H1 (cell line): ENCODE results near the gene COL12A1. TPM values are rescaled to one million over a fixed set of nuclear protein-coding genes. Genes with fewer than 3 reads are reported as not detected.

Experiments
- BRCA1 ChIP-seq: IDR thresholded peaks from 2 replicates; pipeline ENCODE4 v1.6.1; 2012; ENCODE audit warnings: low read depth, low read length, improper control_type of control experiment
- CBX5 ChIP-seq: fragments of 300-800, 300-1000 bp; sonication (generic); IDR thresholded peaks from 2 replicates; pipeline ENCODE4 v1.7.1; 2016; ENCODE audit warnings: antibody characterized with exemption, low read length, low read depth
- FOSL1 ChIP-seq: IDR thresholded peaks from 2 replicates; pipeline ENCODE4 v1.6.1; 2011; ENCODE audit warnings: mild to moderate bottlenecking, low read depth, low read length, moderate library complexity; ENCODE audit not compliant: insufficient read depth
- TEAD4 ChIP-seq: IDR thresholded peaks from 2 replicates; pipeline ENCODE4 v1.6.1; 2012; ENCODE audit warnings: low read depth, low read length, inconsistent platforms, mixed read lengths
- polyA plus RNA-seq, 7 experiments: library from polyadenylated mRNA; depleted of rRNA in 3 of 7; stranded (reverse) in 5 of 7; unstranded in 2 of 7; fragments of >200 nt in 5 of 7; fragments of 200-250 nt in 2 of 7; gene quantifications; 1 replicate in 5 of 7; 2 replicates in 1 of 7; 4 replicates in 1 of 7; pipeline versions ENCODE4 v1.2.1 to v1.2.3, GENCODE V29; 2011 to 2013; ENCODE audit warnings: missing spikeins in 2 of 7, mixed read lengths in 2 of 7
- total RNA-seq: library from RNA; stranded (reverse); fragmentation: NEBNext Ultra II Directional; extraction: Animal tissue kit (Norgen Biotek cat#: 25700); gene quantifications from 2 replicates; pipeline ENCODE4 v1.2.1, GENCODE V29; 2021

COL12A1 gene
- total and polyA plus RNA-seq, 2 of the 8 experiments (the other 6 are each of a cell fraction or from before 2014, with no cell fraction given): 1.4 to 4.7 TPM

DNA sequence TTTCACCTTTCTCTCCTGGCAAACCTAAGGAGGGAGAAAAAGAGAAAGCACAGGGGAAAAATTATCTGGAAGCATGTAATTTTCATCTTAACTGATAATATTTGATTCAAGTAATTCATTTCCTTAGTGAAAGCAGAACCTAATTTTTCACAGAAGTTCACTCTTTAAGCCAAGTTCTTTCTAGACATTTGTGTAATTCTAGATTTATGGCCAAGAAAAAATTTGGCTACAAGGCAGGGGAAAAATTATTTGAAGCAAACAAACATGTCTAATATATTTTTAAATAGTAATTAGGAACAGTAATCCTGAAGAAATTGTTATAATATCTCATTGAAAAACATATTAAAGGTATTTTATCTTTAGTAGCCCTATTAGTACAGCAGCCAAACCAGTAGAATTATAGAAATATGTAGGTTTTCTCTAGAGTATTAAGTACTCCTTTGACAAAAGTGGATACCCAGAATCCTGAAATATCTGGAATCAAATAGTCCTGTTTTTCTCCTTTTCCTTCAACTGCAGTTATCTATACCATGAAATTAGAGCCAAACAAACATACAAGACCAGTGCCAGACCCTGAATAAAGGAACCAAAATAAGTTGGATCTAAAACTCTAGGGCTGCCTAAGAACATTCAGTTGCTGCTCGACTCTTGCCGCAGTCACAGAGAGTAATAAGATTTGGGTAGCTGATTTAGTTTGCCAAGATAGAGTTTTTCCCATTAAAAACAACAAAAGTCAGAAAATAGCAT lies 116.5 kb downstream of the COL12A1 start (continued):
- TF ChIP-seq FOSL1: no peak
- TF ChIP-seq BRCA1: no peak
- no peak for TF ChIP-seq CBX5
- TF ChIP-seq TEAD4: no peak
